A549 (cell line): ENCODE results near the gene TGFB1. TPM values are rescaled to one million over a fixed set of nuclear protein-coding genes. Genes with fewer than 3 reads are reported as not detected.

ENCODE experiments used
- ATAC-seq, 2 experiments: fragments of 200-7000 bp in 1 of 2; fragments of >200 bp in 1 of 2; cut with Nextera tagmentation in 1 of 2; cut with Tn5 transposase in 1 of 2; 3 replicates each; pipeline versions ENCODE4 v1.8.0 to v1.9.1; 2018 to 2020; ENCODE audit warnings: mild to moderate bottlenecking in 1 of 2, moderate library complexity in 1 of 2
- CTCF ChIA-PET: fragments of 300-600 bp; sonication (Branson Sonifier 250); formaldehyde crosslinking; extraction: SDS; loops from one replicate; lab custom pipeline; 2021; ENCODE audit warnings: antibody characterized with exemption, inconsistent platforms; lab: Yijun Ruan, JAX
- POLR2A ChIA-PET: fragments of 350-600 bp; formaldehyde crosslinking; extraction: SDS; loops from one replicate; lab custom pipeline; 2021; ENCODE audit warnings: antibody characterized with exemption, inconsistent platforms; lab: Yijun Ruan, JAX
- DNase-seq, 2 experiments: peaks; one replicate each; pipeline versions ENCODE4 v3.0.0 to v3.0.0-alpha.2; 2011 to 2016; ENCODE audit warnings: low read depth in 1 of 2, low spot score in 1 of 2
- FAIRE-seq: peaks from 2 replicates; lab custom pipeline; 2011; peaks lifted over from hg19 to GRCh38; lab: Jason Lieb, UNC
- H3K27ac ChIP-seq, 2 experiments: fragments of >200 bp; sonication (Bioruptor Twin); formaldehyde crosslinking; 3 replicates each; pipeline ENCODE4 v1.5.1; 2016 to 2017
- H3K4me1 ChIP-seq: fragments of >200 bp; sonication (Bioruptor Twin); formaldehyde crosslinking; 3 replicates; pipeline ENCODE4 v1.6.1; 2016
- H3K4me2 ChIP-seq: fragments of >200 bp; sonication (Bioruptor Twin); formaldehyde crosslinking; 3 replicates; pipeline ENCODE4 v1.6.1; 2016
- H3K4me3 ChIP-seq: fragments of >200 bp; sonication (Bioruptor Twin); formaldehyde crosslinking; 3 replicates; pipeline ENCODE4 v1.5.1; 2016
- H3K9me3 ChIP-seq: fragments of >200 bp; sonication (Bioruptor Twin); formaldehyde crosslinking; 3 replicates; pipeline ENCODE4 v1.6.1; 2016
- CBX2 ChIP-seq: fragments of 200-600 bp; sonication (generic); IDR thresholded peaks from 2 replicates; pipeline ENCODE4 v1.6.1; 2016; ENCODE audit warnings: low read depth, mild to moderate bottlenecking, borderline replicate concordance
- EHF ChIP-seq: fragments of 250-450 bp; sonication (Bioruptor Pico); IDR thresholded peaks from 2 replicates; pipeline ENCODE4 v1.5.0; 2020; ENCODE audit warnings: mild to moderate bottlenecking
- ESRRA ChIP-seq: fragments of 150-350 bp; IDR thresholded peaks from 2 replicates; pipeline ENCODE4 v1.6.1; 2014; ENCODE audit warnings: mild to moderate bottlenecking, low read length, borderline replicate concordance
- FOSB ChIP-seq: fragments of 250-450 bp; sonication (Bioruptor Pico); IDR thresholded peaks from 2 replicates; pipeline ENCODE4 v1.5.0; 2020; ENCODE audit warnings: mild to moderate bottlenecking, moderate library complexity
- HDAC2 ChIP-seq: fragments of 200-600 bp; sonication (generic); IDR thresholded peaks from 2 replicates; pipeline ENCODE4 v1.6.1; 2016
- HMGXB4 ChIP-seq: fragments of 250-450 bp; sonication (Bioruptor Pico); IDR thresholded peaks from 2 replicates; pipeline ENCODE4 v1.5.0; 2021; ENCODE audit warnings: mild to moderate bottlenecking, moderate library complexity, borderline replicate concordance
- HOXA7 ChIP-seq: fragments of 250-450 bp; sonication (Bioruptor Pico); IDR thresholded peaks from 2 replicates; pipeline ENCODE4 v1.5.0; 2020; ENCODE audit warnings: mild to moderate bottlenecking, moderate library complexity
- JUN ChIP-seq, 2 experiments: fragments of >200 bp; sonication (Bioruptor Twin); formaldehyde crosslinking; IDR thresholded peaks; 2 replicates in 1 of 2; 3 replicates in 1 of 2; pipeline ENCODE4 v1.6.1; 2016 to 2017
- KDM1A ChIP-seq: fragments of 200-600 bp; sonication (generic); IDR thresholded peaks from 2 replicates; pipeline ENCODE4 v1.6.1; 2016; ENCODE audit warnings: low read depth, mild to moderate bottlenecking
- NPAS2 ChIP-seq: fragments of 250-450 bp; sonication (Bioruptor Pico); IDR thresholded peaks from 2 replicates; pipeline ENCODE4 v1.8.0; 2022; ENCODE audit warnings: mild to moderate bottlenecking, moderate library complexity, borderline replicate concordance
- POLR2A ChIP-seq: IDR thresholded peaks from 2 replicates; pipeline ENCODE4 v1.6.1; 2012; ENCODE audit warnings: mild to moderate bottlenecking, low read length
- POLR2AphosphoS2 ChIP-seq: conservative IDR thresholded peaks from 2 replicates; pipeline ENCODE4 v1.6.1; 2012; ENCODE audit warnings: low read length, improper control_type of control experiment, inconsistent platforms
- WGBS: methylation state at CpG from one replicate; pipeline ENCODE4 v1.1.6; 2017; ENCODE audit errors: missing lambda C conversion rate; 5-methylcytosine and 5-hydroxymethylcytosine counted together
- polyA plus RNA-seq, 4 experiments: library from polyadenylated mRNA; depleted of rRNA in 3 of 4; stranded (reverse); fragments of >200 nt; fragmentation: RNase III in 1 of 4; extraction: RNeasy Plus Mini Kit Qiagen cat#74134 plus additional on column Dnase treatment in 1 of 4; gene quantifications; 2 replicates in 3 of 4; 3 replicates in 1 of 4; pipeline ENCODE4 v1.2.3, GENCODE V29; 2011 to 2017
- TF ChIP-seq, protein P1 (sequence below): fragments of 150-350 bp; IDR thresholded peaks from 2 replicates; pipeline ENCODE4 v1.6.1; 2014; ENCODE audit warnings: low read depth, mild to moderate bottlenecking, low read length
- TF ChIP-seq, protein P2 (sequence below): IDR thresholded peaks from 2 replicates; pipeline ENCODE4 v1.6.1; 2012
- TF ChIP-seq, protein P3 (sequence below): fragments of 250-450 bp; sonication (Bioruptor Pico); IDR thresholded peaks from 2 replicates; pipeline ENCODE4 v1.5.0; 2020; ENCODE audit warnings: low read depth, mild to moderate bottlenecking, moderate library complexity

Gene TGFB1
- polyA plus RNA-seq, 2 of the 4 experiments (the other 2 are of a cell fraction) = 6.0 to 83.2 TPM

DNA sequence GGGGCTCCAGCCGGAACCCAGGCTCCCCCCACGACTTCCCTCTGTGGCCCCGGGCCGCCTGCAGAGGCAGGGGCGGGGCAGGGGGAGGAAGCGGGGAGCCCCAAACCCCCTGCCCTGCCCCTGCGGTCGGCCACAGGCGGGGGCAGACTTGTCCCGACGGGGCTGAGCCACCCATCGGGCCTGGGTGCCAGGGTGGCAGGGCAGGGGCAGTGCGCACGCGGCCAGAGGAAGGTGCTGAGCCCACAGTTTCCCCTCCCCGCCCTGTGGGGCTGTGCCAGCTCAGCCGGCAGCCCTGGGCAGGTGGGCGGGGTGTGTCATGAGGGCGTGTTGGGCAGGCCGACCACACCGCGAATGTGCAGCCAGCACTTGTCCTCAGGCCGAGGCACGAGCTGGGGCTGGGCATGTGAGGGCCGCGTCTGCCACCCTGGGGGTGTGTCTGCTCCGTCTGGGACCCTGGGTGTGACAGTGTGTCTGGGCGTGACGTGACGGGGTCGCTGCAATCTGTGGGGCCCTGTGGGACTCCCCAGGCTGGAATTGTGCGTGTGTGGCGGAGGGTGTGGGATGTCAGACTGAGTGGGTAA lies 26.1 kb downstream of the TGFB1 start (continued):
- TF ChIP-seq, protein P1, sequence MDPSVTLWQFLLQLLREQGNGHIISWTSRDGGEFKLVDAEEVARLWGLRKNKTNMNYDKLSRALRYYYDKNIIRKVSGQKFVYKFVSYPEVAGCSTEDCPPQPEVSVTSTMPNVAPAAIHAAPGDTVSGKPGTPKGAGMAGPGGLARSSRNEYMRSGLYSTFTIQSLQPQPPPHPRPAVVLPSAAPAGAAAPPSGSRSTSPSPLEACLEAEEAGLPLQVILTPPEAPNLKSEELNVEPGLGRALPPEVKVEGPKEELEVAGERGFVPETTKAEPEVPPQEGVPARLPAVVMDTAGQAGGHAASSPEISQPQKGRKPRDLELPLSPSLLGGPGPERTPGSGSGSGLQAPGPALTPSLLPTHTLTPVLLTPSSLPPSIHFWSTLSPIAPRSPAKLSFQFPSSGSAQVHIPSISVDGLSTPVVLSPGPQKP = no peak
- peak in 1 of 2 experiments; percentile 35; a peak in 2 of 5 replicates for TF ChIP-seq JUN (IDR thresholded peaks at IDR 0.05)
- TF ChIP-seq, protein P2, sequence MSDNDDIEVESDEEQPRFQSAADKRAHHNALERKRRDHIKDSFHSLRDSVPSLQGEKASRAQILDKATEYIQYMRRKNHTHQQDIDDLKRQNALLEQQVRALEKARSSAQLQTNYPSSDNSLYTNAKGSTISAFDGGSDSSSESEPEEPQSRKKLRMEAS = peak; percentile 62
- TF ChIP-seq NPAS2 = no peak
- TF ChIP-seq POLR2AphosphoS2 = peak; percentile 86
- no peak for TF ChIP-seq HMGXB4 (CRISPR knock-in tag)

GRCh38 chr19:41327076-41327575 lies 26.6 kb downstream of the TGFB1 start:
- POLR2A ChIA-PET = interaction anchor here (1.0 to 2.1 kb wide), 5 partner anchors 25 to 112 kb away, joined by 3 to 6 read pairs (median 5); partner anchors contain the start of genes B9D2, DMAC2 and HNRNPUL1

DNA sequence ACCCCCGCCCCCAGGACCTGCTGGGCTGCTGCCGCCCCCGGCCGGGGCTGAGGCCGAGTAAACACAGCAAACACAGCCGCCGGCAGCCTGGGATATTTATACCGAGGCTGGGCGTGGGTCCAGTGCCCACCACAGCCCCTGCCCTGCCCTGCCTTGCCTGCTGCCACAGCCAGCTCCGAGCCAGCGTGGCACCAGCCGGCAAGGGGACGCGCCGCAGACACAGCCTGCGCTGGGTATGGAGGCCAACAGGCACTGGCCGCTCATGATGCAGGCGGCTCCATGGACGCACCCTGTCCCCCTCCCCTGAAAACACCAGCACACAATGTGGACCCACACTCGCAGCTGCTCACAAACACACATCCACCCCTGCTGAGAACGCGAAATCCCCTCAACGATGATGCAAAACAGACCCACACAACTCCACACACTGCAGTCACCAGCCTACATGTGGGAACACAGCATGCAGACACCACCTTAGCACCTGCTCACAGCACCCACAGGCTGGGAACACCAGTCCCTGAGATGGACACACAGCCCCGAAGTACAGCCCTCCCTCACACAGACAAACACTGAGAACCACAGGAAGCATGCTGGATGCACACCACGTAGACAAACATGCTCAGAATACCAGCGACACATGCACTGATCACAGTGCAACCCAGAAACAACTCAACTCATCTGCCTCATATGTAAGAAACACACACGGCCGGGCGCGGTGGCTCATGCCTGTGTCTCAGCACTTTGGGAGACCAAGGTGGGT lies 27.6 kb downstream of the TGFB1 start:
- WGBS = 72% methylated on average over 28 of the region's 30 CpGs
- Histone ChIP-seq H3K27ac (peak overlapping the region; percentile 81 to 91), H3K4me1 (peaks cover 79% of the 10 kb centered on the region), H3K9me3 (no peaks in the 10 kb centered on the region), H3K4me2 (peak overlapping the region; percentile 62), H3K4me3 (no peak overlapping the region)
- TF ChIP-seq FOSB (no peak), HOXA7 (CRISPR knock-in tag) (0 out of 2 replicates have a peak, but pooled peaks have one; percentile 19), EHF (CRISPR knock-in tag) (no peak), POLR2A (peak; percentile 31), ESRRA (no peak), HDAC2 (no peak), CBX2 (no peak)
- CTCF ChIA-PET = interaction anchor here (1.7 to 18.6 kb wide), 7 partner anchors 12 to 64 kb away, joined by 4 to 295 read pairs (median 50); partner anchors contain the start of genes CCDC97 and TGFB1
- ATAC-seq = no peak
- POLR2A ChIA-PET = interaction anchor here (1.4 to 4.9 kb wide), 3 partner anchors 26 to 38 kb away, joined by 5 to 32 read pairs (median 23); partner anchors contain the start of genes B9D2 and TGFB1
- no peak for DNase-seq
- no peak for FAIRE-seq

More at GRCh38 chr19:41327076-41327575, 26.6 kb downstream of the TGFB1 start:
- CTCF ChIA-PET = interaction anchor here (0.6 to 23.9 kb wide), 9 partner anchors 6 to 245 kb away, joined by 3 to 295 read pairs (median 18); partner anchors contain the start of genes CCDC97 and TGFB1
- Histone ChIP-seq H3K9me3 (no peaks in the 10 kb centered on the region), H3K4me1 (peaks cover 69% of the 10 kb centered on the region), H3K27ac (peak overlapping the region; percentile 53 to 91), H3K4me2 (peak overlapping the region; percentile 54)
- DNase-seq = no peak
- TF ChIP-seq, protein P3, sequence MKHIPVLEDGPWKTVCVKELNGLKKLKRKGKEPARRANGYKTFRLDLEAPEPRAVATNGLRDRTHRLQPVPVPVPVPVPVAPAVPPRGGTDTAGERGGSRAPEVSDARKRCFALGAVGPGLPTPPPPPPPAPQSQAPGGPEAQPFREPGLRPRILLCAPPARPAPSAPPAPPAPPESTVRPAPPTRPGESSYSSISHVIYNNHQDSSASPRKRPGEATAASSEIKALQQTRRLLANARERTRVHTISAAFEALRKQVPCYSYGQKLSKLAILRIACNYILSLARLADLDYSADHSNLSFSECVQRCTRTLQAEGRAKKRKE = peak; percentile 8; the same call in 1 of the 2 replicates
- TF ChIP-seq JUN (IDR thresholded peaks at IDR 0.05) (peak in 1 of 2 experiments; percentile 34; a peak in 1 of 5 replicates), KDM1A (no peak)
- TF ChIP-seq, all 56 proteins: peak for 2
- ATAC-seq (no peak), FAIRE-seq (no peak)
- no peak overlapping the region for H3K4me3 ChIP-seq
- WGBS = 69% methylated on average over 13 of the region's 13 CpGs
